Stimulated activated CD8-positive, alpha-beta memory T cell treated with anti-CD3 and anti-CD28 coated beads, Interleukin-4, amount 100 ng/mL, for 48 hours (primary cell): ENCODE results near the gene ACKR3.

Experiments used
- DNase-seq: peaks from one replicate; pipeline ENCODE4 v3.0.0-alpha.2; 2020

ACKR3 gene

DNA sequence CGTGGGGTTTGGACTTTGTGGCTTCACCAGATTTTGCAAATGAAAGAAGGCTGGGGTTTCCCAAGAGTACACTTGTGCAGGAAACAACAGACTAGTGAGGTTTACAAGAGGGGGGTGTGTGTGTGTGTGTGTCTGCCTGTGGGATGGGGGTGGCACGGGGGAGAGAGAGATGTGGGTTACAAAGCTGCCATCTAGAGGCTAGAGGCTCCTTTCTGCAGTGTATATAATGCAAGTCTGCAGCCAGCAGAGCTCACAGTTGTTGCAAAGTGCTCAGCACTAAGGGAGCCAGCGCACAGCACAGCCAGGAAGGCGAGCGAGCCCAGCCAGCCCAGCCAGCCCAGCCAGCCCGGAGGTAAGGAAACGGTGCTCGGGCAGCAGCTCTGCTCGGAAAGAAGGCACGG lies at the start of gene ACKR3:
Gene ACKR3 (plus strand): TSS at position 253 of the 401 bp plus-strand sequence. CDS start 10,641 bp downstream, outside the sequence.
- peak; percentile 68 for DNase-seq

DNA sequence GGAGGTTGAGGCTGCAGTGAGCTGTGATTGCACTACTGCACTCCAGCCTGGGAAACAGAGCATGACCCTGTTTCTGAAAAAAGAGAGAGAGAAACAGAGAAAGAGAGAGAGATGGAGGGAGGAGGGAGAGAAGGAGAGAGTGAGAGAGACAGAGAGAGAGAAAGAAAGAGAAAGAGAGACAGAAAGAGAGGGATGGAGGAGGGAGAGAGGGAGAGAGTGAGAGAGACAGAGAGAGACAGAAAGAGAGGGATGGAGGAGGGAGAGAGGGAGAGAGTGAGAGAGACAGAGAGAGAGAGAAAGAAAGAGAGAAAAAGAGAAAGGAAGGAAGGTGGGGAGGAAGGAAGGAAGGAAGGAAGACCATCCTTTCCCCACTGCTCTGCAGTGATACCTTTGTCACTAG lies 48.1 kb upstream of the ACKR3 start:
- no peak for DNase-seq

GRCh38 chr2:236523249-236523648 lies 46.4 kb upstream of the ACKR3 start:
- DNase-seq = no peak

- no peak for DNase-seq
Measured at GRCh38 chr2:236525411-236525997, 44.1 kb upstream of the ACKR3 start.

DNA sequence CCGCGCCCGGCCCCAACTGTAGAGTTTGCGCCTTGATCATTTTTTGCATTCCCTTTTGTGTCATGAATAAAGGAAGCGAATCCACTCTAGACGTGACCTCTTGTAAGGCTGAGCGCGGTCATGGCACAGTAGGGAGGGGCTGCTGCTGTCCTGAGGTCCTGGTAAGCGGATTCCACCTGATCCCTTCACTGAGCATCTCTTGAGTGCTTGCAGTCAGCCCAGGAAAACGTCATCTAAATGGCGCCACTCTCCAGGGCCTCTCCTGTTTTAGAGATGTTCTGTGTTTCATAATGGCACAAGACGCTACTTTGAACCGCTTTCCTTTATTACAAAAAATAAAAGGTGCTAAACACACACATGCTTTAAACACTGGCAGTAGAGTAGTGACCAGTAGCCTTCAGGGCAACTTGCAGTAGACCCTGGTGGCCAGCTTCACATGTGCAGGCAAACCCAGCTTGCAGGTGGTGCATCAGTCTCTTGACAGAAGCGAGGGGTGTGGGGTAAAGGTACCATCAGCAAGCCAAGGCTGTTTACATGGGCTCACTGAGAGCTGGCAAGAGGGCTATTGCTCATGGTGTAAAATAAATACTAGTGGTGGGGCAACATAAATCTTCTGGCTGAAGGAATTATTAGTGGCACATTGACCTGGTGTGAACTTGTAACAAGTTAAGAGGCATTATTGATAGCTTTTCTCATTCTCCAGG lies 43.0 kb upstream of the ACKR3 start:
- no peak for DNase-seq

DNA sequence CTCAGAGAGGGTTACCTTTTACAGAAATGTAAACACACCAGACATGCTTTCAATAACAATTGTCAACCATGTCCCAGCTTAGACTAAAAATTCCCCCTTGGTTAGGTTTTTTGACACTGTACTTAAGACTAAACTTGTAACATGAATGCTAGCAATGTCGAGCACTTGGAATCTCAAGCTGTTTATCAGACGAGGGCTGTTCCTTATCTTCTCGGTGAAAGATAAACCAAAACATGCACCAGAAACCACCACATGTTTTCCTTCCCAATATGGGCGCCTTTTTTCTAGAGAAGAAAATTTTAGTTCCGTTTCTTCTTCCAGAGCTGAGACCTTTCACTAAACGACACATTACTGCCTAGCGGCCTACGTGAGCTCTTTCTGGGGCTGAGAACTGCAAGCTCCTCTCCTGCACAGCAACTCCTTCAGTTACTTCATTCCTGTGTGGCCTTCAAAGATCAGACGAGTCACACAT lies 42.4 kb upstream of the ACKR3 start:
- DNase-seq = no peak

DNA sequence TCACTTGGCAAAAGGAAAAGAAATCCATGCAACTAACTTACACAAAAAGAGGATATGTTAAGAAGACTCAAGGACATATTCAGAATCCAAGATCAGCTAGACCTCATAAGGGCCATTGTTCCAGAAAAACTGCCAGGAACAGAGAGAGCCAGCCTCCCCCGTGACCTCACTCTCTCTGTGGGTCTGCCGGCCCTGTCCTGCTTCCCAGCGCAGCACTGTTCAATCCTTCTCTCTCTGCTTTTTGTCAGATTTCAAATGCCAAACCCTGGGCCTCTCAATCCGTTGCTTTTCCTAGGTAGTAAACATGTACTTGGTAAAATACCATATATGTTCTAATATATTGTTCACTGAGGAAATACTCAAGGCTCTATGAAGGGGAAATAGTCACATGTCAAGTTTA lies 40.0 kb upstream of the ACKR3 start:
- DNase-seq = no peak

DNA sequence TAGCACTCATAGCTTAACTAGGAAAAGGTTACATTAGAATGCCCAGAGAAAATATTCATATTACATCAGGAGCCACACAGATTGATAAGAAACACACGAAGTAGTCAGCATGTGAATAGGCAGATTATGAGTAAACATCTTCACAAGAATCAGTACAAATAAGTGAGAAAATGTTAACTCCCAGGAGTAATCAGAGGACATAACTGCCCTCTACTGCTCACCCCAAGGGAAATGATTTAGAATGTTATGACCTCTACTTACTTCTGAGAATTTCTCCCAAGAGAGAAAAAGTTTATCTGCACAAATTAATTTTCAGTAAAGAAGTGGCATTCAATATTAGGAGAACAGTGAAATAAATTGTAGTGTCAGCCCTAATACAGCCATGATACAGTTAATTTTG lies 39.1 kb upstream of the ACKR3 start:
- no peak for DNase-seq

DNA sequence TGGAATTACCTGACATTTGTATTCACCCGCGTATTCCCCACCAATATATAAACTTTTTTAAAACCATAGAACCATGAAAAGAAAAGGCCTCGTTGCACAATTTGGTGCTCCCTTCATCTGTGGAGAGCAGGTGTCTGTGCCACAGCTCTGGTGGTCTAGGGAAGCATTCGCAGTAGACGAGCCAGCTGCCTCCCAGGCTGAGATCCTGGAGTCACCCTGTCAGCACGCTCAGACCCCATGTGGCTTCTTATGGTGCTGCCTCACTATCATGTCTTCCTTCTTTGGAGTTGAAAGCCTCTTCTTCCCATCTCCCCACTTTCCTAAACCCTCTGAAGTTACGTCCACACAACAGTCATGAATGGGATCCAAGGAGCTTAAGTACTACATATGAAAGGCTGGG lies 38.4 kb upstream of the ACKR3 start:
- no peak for DNase-seq

DNA sequence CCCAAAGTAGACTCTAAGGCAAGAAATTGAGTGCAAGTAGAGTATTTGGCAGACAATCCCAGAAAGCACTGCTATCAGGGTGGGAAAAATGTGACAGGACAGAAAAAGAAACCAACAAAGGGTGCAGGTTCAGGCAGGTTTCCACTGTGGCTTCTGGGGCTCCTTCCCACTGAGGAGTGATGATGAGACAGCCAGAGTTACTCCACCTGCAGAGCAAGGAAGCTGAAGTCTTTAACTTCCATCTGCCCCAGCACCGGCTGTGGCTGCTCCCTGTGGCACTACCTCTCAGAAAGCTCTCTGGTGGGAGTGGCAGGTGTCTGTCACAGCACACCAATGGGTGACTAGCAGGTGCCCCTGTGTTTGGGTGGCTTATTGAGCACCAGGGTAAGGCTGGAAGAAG lies 37.6 kb upstream of the ACKR3 start:
- no peak for DNase-seq

DNA sequence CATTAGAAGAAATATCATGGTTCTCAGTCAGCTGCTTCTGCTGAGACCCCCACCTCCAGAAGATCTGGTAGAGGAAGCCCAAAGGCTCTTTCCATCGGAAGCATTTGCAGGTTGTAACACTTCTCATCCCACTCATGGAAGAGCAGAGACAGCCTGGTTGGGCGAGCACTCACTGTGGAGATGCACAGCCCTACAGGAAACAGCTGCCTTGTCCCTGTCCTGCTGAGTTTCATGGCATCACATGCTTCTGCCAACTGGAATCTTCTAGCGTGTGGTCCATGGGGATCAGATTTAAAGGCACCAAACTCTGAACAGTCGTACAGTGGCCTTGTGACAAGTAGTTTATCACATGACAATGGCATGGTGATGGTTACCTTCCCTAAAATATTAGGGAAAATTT lies 36.3 kb upstream of the ACKR3 start:
- no peak for DNase-seq

- no peak for DNase-seq
Measured at GRCh38 chr2:236535024-236535423, 34.6 kb upstream of the ACKR3 start.

- peak; percentile 61 for DNase-seq
Measured at GRCh38 chr2:236536727-236537398, 32.8 kb upstream of the ACKR3 start.

- DNase-seq = peak; percentile 53
Measured at GRCh38 chr2:236538242-236538641, 31.4 kb upstream of the ACKR3 start.

- DNase-seq = no peak
Measured at GRCh38 chr2:236541008-236541562, 28.5 kb upstream of the ACKR3 start.

DNA sequence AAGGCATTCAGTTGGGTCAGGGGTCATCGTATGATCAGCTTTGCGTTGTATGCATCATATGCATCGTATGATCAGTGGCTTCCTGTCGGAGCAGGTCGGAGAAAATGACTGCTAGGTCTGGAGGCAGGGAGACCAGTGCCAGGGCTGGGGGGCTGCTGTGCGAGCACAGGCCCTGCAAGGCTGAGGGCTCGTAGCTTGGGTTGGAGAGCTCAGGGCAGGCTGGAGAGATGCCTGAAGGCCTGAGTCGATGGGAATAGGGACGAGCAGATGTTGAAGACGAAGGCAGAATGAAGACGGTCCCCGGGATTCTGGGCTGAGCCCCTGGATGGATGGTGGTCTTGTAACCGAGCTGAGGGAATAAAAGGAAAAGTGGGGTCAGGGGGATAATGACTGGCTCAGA lies 25.3 kb upstream of the ACKR3 start:
- no peak for DNase-seq

DNA sequence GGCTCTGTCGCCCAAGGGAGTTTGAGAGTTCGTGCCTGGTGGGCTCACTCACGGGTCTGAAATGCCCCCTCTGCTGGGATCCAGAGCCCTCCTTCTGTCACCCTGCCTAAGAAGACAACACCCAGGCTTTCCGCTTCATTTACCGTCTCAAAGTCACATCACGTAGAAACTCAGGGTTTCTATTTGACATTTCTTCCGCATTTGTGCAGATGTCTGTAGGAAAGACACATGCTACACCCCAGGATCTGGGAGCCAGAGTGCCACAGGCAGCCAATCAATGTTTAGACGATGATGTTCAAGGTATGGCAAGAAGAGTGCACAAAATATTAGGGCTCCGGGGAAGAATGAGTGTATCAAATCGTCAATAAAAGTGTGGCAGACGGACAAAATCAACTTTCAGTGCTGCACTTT lies 24.4 kb upstream of the ACKR3 start:
- DNase-seq = no peak

DNA sequence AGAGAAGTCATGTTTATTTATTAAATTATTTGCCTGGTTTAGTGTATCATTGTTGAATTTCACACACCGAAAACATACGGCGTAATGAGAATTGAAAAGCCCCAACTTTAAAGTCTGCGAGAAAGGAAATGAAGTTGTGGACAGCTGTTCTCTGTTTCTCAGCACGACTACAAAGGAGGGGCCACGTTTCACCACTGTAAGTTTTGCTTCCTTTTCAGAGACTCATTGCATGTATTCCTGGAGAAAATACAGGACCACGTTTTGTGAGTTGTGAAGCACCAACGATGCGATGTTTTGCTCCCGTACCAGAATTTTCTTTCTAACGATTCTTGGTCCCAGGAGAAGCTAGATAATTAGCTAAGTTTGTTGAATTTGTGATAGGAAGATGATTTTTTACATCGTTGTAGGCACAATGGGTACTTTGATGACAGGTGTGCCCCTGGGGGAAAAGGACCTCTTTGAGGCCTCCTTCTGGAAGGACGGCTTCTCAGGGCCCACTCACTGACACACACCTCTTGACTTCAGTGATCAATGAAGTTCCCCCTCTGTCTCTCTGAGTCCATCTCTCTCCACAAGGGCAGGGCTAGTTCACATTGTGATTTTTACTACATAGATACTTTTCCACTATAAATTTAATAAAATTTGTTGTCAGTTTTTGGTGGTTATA lies 23.7 kb upstream of the ACKR3 start:
- DNase-seq = no peak

- DNase-seq = peak; percentile 44
Measured at GRCh38 chr2:236546561-236547002, 23.0 kb upstream of the ACKR3 start.

GRCh38 chr2:236547725-236548124 lies 21.9 kb upstream of the ACKR3 start:
- DNase-seq = no peak

DNA sequence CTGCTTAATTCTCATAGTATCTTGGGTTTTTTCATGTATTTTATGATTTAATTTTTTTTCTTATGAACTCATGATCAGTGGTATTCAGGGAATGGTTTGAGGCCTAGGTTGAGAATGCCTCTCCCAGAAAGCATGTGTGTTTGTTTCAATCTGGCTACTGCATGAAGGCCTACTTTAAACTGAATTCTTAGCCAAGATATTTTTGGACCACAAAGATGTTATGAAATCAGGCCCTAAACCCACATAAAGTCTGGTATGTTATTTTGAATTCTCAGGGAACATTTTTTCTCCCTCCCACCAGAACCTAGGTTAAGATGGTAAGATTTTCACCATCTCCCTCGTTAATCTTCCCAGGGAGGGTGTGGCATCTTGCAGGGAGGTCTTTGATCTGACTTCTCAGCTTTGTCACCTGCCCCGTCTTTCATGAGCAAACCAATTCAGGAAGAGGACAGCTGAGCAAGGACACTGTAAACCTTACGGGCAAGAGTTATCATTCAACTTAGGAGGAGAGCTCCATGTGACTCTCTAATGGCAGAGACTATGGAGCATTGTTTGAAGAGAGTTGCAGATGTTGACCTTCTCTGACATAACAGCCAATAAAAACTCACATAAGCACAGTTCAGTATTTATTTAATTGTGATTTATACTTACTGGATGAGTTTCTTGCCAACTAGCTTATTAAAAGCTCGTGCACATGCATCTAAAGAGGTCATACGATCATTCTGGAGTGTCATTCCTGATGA lies 21.3 kb upstream of the ACKR3 start:
- no peak for DNase-seq

- no peak for DNase-seq
Measured at GRCh38 chr2:236549165-236549564, 20.5 kb upstream of the ACKR3 start.

DNA sequence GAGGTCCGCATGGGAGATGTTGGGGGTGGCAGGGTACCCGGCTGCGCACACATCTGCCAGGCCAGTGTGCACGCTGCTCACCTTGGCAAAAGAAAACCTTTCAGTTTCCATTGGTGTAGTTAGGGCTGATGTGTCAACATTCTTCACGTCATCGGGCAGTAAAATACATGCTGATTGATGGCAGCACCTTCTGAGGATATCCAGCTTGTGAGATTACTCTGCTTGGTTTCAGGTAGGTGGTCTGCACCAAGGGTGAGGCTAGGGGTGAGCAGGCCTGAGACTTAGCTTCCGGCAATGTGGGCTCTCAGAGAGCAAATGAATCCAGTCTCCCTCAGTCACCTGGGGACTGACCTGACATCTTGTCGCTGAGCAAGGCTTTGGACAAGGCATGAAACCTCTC lies 19.3 kb upstream of the ACKR3 start:
- DNase-seq = no peak
